PFSK-1 (cell line): ENCODE measurements around the gene STAT1.

Experiments
- FOXP2 ChIP-seq: optimal IDR thresholded peaks from 2 replicates; pipeline ENCODE3; 2011; ENCODE audit warnings: borderline replicate concordance, control low read depth, inconsistent platforms; ENCODE audit not compliant: insufficient read depth; ENCODE audit errors: extremely low read length, extremely low read depth
- POLR2AphosphoS5 ChIP-seq: IDR thresholded peaks from 2 replicates; pipeline ENCODE4 v1.6.1; 2012; ENCODE audit warnings: low read depth, mild to moderate bottlenecking, control low read depth, low read length, moderate library complexity
- REST ChIP-seq, 2 experiments: IDR thresholded peaks; 2 replicates each; pipeline versions ENCODE4 v1.6.1 to v1.8.0; 2011 to 2012; ENCODE audit warnings: low read depth in 2 of 2, low read length in 2 of 2, control low read depth in 1 of 2, inconsistent platforms in 1 of 2, mild to moderate bottlenecking in 1 of 2, moderate library complexity in 1 of 2; ENCODE audit not compliant: insufficient read depth in 1 of 2
- SIN3A ChIP-seq: IDR thresholded peaks from 2 replicates; pipeline ENCODE4 v1.6.1; 2012; ENCODE audit warnings: mild to moderate bottlenecking, low read length, moderate library complexity, borderline replicate concordance; ENCODE audit not compliant: insufficient read depth
- TAF1 ChIP-seq: IDR thresholded peaks from 2 replicates; pipeline ENCODE4 v1.6.1; 2012; ENCODE audit warnings: low read length, control low read depth, borderline replicate concordance; ENCODE audit not compliant: insufficient read depth

DNA sequence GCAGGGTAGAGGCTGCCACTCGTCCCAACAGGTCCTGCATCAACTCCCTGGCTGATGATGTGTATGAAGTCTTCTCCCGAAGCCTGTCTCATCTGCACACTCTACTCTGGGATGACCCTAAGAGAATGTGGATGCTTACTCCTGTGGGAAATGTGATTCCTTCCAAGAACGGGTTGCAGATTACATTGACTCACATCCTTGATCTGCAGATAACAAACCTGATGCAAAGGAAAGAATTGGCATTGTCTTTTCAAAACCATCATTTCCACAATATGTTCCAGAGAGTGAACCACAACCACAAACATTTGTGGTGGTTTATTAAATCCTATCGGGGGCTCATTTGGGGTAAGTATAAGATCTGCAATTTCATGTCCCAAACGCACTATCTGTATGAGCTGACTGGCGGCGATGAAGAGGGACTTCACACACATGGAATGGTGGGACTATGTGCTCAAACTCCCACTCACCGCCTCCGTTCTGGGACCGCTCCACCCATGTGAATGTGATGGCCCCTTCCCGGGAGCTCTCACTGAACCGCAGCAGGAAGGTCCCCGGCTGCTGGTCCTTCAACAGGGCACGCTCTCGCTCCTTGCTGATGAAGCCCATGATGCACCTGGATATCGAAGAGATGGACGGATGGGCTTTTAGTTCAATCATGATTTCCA is 35.5 kb downstream of the STAT1 start:
- TF ChIP-seq FOXP2 (no peak), REST (IDR thresholded peaks at IDR 0.05; ENCODE audit: insufficient read depth in 1 of 2, low read depth in 2 of 2, low read length in 2 of 2) (no peak), SIN3A (no peak), POLR2AphosphoS5 (no peak), TAF1 (no peak)
